ENCODE measurements around the gene ZNF778.
"Not testable (repeated sequence)": the region's sequence is repeated elsewhere in the genome, so short reads cannot be mapped to it uniquely, and the experiment has no call there.

- TF ChIP-seq CTCF (conservative IDR thresholded peaks at IDR 0.05; ENCODE audit: low read length); EZH2phosphoT487 (IDR thresholded peaks at IDR 0.05; ENCODE audit: borderline replicate concordance): not testable (repeated sequence)
Observed at GRCh38 chr16:89244264-89244663, 26.8 kb downstream of the ZNF778 start.
